Measurements from ENCODE around the gene ZNF536.

ZNF536 gene

GRCh38 chr19:30393729-30394480 is 21.7 kb downstream of the ZNF536 start:
- TF ChIP-seq GATA3 (IDR thresholded peaks at IDR 0.05; ENCODE audit: low read depth, low read length) (no peak), GATA2 (IDR thresholded peaks at IDR 0.05; ENCODE audit: low read depth, low read length) (no peak)

GRCh38 chr19:30394481-30395151 is 22.4 kb downstream of the ZNF536 start:
- TF ChIP-seq GATA2 (IDR thresholded peaks at IDR 0.05; ENCODE audit: low read depth, low read length) (no peak), GATA3 (IDR thresholded peaks at IDR 0.05; ENCODE audit: low read depth, low read length) (no peak)

- TF ChIP-seq GATA2 (IDR thresholded peaks at IDR 0.05; ENCODE audit: low read depth, low read length): no peak
- no peak for TF ChIP-seq GATA3 (IDR thresholded peaks at IDR 0.05; ENCODE audit: low read depth, low read length)
Measured at GRCh38 chr19:30395283-30395682, 23.1 kb downstream of the ZNF536 start.

- no peak for TF ChIP-seq GATA3 (IDR thresholded peaks at IDR 0.05; ENCODE audit: low read depth, low read length)
- no peak for TF ChIP-seq GATA2 (IDR thresholded peaks at IDR 0.05; ENCODE audit: low read depth, low read length)
Measured at GRCh38 chr19:30401956-30402355, 29.8 kb downstream of the ZNF536 start.

GRCh38 chr19:30402436-30403202 is 30.4 kb downstream of the ZNF536 start:
- TF ChIP-seq GATA3 (IDR thresholded peaks at IDR 0.05; ENCODE audit: low read depth, low read length) (no peak), GATA2 (IDR thresholded peaks at IDR 0.05; ENCODE audit: low read depth, low read length) (no peak)

- TF ChIP-seq GATA3 (IDR thresholded peaks at IDR 0.05; ENCODE audit: low read depth, low read length) (no peak), GATA2 (IDR thresholded peaks at IDR 0.05; ENCODE audit: low read depth, low read length) (no peak)
Measured at GRCh38 chr19:30403203-30403985, 31.2 kb downstream of the ZNF536 start.

- no peak for TF ChIP-seq GATA2 (IDR thresholded peaks at IDR 0.05; ENCODE audit: low read depth, low read length)
- no peak for TF ChIP-seq GATA3 (IDR thresholded peaks at IDR 0.05; ENCODE audit: low read depth, low read length)
Measured at GRCh38 chr19:30406220-30407067, 34.3 kb downstream of the ZNF536 start.

GRCh38 chr19:30407068-30407709 is 35.0 kb downstream of the ZNF536 start:
- TF ChIP-seq GATA2 (IDR thresholded peaks at IDR 0.05; ENCODE audit: low read depth, low read length): no peak
- no peak for TF ChIP-seq GATA3 (IDR thresholded peaks at IDR 0.05; ENCODE audit: low read depth, low read length)

- TF ChIP-seq GATA3 (IDR thresholded peaks at IDR 0.05; ENCODE audit: low read depth, low read length): no peak
- TF ChIP-seq GATA2 (IDR thresholded peaks at IDR 0.05; ENCODE audit: low read depth, low read length): no peak
Measured at GRCh38 chr19:30408734-30409301, 36.6 kb downstream of the ZNF536 start.

GRCh38 chr19:30411714-30412113 is 39.5 kb downstream of the ZNF536 start:
- TF ChIP-seq GATA3 (IDR thresholded peaks at IDR 0.05; ENCODE audit: low read depth, low read length) (no peak), GATA2 (IDR thresholded peaks at IDR 0.05; ENCODE audit: low read depth, low read length) (no peak)

GRCh38 chr19:30416375-30416774 is 44.2 kb downstream of the ZNF536 start:
- TF ChIP-seq GATA3 (IDR thresholded peaks at IDR 0.05; ENCODE audit: low read depth, low read length): no peak

- TF ChIP-seq GATA3 (IDR thresholded peaks at IDR 0.05; ENCODE audit: low read depth, low read length) (no peak), GATA2 (IDR thresholded peaks at IDR 0.05; ENCODE audit: low read depth, low read length) (no peak)
Measured at GRCh38 chr19:30419568-30420180, 47.5 kb downstream of the ZNF536 start.

Measured in SH-SY5Y (cell line).